ENCODE measurements around the gene KCNK4. TPM values are rescaled to one million over a fixed set of nuclear protein-coding genes. Genes with fewer than 3 reads are reported as not detected.

KCNK4 gene
- total and polyA plus RNA-seq, 2 donors (not counting 3 experiments of a cell fraction or from before 2014, with no cell fraction given), result 0.06 to 0.44 TPM

GRCh38 chr11:64250415-64251015, 40.6 kb upstream of the KCNK4 start:
- no peaks in the 10 kb centered on the region for H4K20me1 ChIP-seq (replicated peaks; ENCODE audit: control insufficient read depth, extremely low read depth, insufficient read depth, low read length)
- H3K27me3 ChIP-seq (ENCODE audit: control insufficient read depth in 2 of 2, insufficient read depth in 2 of 2, low read length in 2 of 2), result no peaks in the 10 kb centered on the region
- DNase-seq (ENCODE audit: low read depth, low spot score) (no peak), FAIRE-seq (no peak)
- peak overlapping the region; percentile 47 for H3K4me2 ChIP-seq (ENCODE audit: insufficient read depth, low read length)
- H3K9me1 ChIP-seq (replicated peaks; ENCODE audit: control insufficient read depth, extremely low read depth, insufficient read depth, low read length), result no peaks in the 10 kb centered on the region
- peaks cover 40% of the 10 kb centered on the region for H3K79me2 ChIP-seq (ENCODE audit: control insufficient read depth, insufficient read depth, low read length)
- TF ChIP-seq MAX (IDR thresholded peaks at IDR 0.05; ENCODE audit: insufficient read depth, insufficient read length) (no peak), EZH2 (IDR thresholded peaks at IDR 0.05; ENCODE audit: borderline replicate concordance, low read depth, low read length, severe bottlenecking) (no peak), MYC (IDR thresholded peaks at IDR 0.05; ENCODE audit: low read depth, low read length) (no peak), FOS (IDR thresholded peaks at IDR 0.05; ENCODE audit: borderline replicate concordance, insufficient read depth, low read length) (no peak), CTCF (IDR thresholded peaks at IDR 0.05; ENCODE audit: extremely low read depth in 1 of 2, insufficient read depth in 1 of 2, low read depth in 1 of 2, low read length in 2 of 2) (no peak), JUN (IDR thresholded peaks at IDR 0.05; ENCODE audit: borderline replicate concordance, insufficient read depth, insufficient read length, low read depth) (no peak), POLR2A (IDR thresholded peaks at IDR 0.05; ENCODE audit: low read depth, low read length) (no peak), POLR2AphosphoS5 (IDR thresholded peaks at IDR 0.05; ENCODE audit: insufficient read depth, low read depth, low read length) (no peak), GATA2 (IDR thresholded peaks at IDR 0.05; ENCODE audit: insufficient read depth, insufficient read length, low read depth, low read length) (no peak)
- intact Hi-C loops (cut with micrococcal nuclease) (loop anchor here (1.0 kb wide), 4 partner anchors 13 to 51 kb away; partner anchors contain the start of gene GPR137), dilution Hi-C loops (cut with MboI; ENCODE audit: extremely low pct_ligation_motif_present, low sequenced_read_pairs) (no loop called here)
- peaks cover 0 to 6% of the 10 kb centered on the region in 2 experiments for H3K36me3 ChIP-seq (ENCODE audit: control insufficient read depth in 2 of 2, extremely low read depth in 1 of 2, insufficient read depth in 2 of 2, low read length in 2 of 2)
- peaks cover 30% of the 10 kb centered on the region for H3K4me1 ChIP-seq (ENCODE audit: control insufficient read depth, extremely low read depth, insufficient read depth, low read length)
- no peaks in the 10 kb centered on the region for H3K9me3 ChIP-seq (replicated peaks; ENCODE audit: control insufficient read depth, insufficient read depth, low read length)
- no peak overlapping the region for H3K9ac ChIP-seq (replicated peaks; ENCODE audit: extremely low read depth, insufficient read depth, low read length)
- POLR2A ChIA-PET, result no interaction called here
- H3K27ac ChIP-seq (ENCODE audit: insufficient read depth, low read depth, low read length), result no peak overlapping the region
- no TSS peak for BruUV-seq (replicated peaks)
- peak overlapping the region; percentile 81 for H2AFZ ChIP-seq (ENCODE audit: low read depth, low read length)
- H3K4me3 ChIP-seq (replicated peaks in 1 of 3; ENCODE audit: insufficient read depth in 1 of 3, low read depth in 1 of 3, low read length in 3 of 3), result peak overlapping the region in 2 of 3 experiments; percentile 11 to 80
- CTCF ChIA-PET, result interaction anchor here (1.1 to 4.7 kb wide), 6 partner anchors 13 to 54 kb away, joined by 3 to 60 read pairs (median 28); partner anchors contain the start of genes CATSPERZ and FERMT3

All from endothelial cell of umbilical vein (primary cell).